Occipital lobe (tissue), 2 donors: ENCODE measurements around the gene LRRC15. TPM values are rescaled to one million over a fixed set of nuclear protein-coding genes. Genes with fewer than 3 reads are reported as not detected.

Experiments used
- DNase-seq: peaks from one replicate; lab custom pipeline; 2025; lab: John Stamatoyannopoulos, UW
- total RNA-seq: library from RNA; depleted of rRNA; stranded (reverse); fragments of >200 nt; gene quantifications from one replicate; pipeline ENCODE4 v1.2.3, GENCODE V29; 2014

LRRC15 gene
- total RNA-seq, 1 donor from 2014 or later, result not detected

DNA sequence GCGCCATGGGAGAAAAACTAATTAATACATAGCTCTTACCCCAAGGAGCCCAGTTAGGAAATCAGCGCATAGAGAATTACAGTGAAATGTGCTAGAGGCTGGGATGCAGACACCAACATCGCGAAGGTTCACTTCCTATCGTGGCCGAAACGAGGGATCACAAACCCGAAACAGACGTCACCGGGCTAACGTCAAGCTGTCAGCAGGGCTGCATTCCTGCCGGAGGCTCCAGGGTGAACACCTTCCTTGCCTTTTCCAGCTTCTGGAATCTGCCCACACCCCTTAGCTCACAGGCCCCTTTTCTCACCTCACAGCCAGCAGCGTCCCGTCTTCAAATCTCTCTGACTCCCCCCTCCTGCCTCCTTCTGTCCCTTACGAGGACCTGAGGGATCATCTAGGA, 16.5 kb upstream of the LRRC15 start:
- no peak for DNase-seq

DNA sequence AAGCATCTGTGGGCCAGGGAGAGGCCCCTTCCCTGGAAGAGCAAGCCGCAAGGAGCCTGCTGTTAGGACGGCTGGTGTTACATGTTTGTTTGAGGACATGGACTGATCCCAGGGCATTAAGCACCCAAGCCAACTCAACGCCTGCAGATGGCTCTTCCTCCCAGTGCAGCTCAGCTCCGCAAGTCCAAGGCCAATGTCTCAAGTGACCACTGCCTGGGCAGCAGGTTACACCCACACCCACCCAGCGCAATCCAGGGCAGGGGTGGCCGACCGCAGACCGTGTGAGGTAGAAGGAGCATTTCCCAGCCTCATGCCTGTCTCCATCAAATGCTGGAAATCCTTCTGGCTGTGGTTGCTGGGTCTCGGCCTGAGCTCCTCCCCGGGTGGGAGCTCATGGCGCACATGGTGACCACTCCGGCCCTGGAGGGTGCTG, 15.0 kb upstream of the LRRC15 start:
- DNase-seq, result no peak

DNA sequence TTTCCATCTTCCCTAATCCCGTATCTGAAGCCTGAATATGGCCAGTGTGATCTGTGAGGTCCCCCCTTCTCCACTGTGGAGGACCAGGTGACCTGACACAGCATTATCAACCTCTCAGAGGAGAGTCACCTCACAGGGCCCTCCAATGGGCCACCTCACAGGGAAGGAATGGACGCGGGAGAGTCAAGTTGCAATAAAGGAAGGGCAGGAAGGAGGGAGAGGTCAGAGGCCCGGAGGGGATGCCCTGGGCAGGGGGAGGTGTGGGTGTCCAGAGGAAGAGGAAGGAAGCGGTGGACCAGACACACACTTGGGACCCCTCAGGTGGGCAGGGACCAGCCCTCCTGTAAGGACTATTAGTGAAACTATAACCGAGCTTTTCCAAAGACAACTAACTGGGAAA, 14.6 kb upstream of the LRRC15 start:
- no peak for DNase-seq

DNA sequence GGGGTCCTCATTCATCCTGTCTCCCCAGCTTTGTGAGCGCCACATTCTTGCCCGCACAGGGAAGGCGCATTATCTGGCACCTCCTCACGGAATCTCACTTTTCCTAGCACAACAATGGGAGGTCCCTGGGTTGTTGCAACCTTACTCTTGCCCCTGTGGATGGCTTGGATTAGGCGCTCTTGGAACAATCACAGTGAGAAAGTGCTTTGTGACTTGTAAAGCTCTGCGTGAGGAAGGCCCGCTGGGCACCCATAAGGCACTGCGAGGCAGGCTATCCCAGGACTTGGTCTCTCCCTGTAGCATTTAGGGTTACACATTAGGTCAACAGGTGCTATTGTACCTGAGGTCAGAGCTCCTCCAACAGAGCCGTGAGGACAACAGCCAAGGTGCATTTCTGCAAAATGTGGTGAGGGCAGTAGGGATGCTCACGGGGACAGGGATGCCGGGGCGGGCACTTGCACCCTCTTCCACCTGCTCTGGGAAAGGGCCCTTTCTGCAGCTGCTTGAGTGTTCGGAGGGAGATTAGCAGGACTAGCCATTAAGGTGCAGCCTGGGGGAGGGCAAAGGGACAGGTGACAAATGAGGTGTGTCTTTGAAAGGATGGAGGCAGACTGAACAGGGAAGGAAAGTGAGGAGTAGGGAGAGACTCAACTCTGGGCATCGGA, 13.9 kb upstream of the LRRC15 start:
- DNase-seq, result no peak

DNA sequence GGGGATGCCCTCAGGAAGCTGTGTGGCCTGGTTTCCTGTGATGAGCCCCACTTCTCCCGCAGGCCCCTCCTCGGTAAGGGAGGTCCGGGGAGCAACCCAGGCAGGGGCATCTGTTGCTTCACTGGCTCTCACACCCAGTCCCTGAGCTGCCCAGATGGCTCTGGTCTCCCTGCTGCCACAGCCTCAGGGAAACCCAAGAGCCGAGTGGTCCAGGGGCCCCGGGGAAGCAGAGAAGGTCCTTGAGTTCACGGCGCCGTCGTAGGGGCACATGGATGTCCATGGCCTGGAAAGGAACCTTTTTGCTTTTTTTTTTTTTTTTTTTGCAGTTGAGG, 13.3 kb upstream of the LRRC15 start:
- DNase-seq, result no peak

DNA sequence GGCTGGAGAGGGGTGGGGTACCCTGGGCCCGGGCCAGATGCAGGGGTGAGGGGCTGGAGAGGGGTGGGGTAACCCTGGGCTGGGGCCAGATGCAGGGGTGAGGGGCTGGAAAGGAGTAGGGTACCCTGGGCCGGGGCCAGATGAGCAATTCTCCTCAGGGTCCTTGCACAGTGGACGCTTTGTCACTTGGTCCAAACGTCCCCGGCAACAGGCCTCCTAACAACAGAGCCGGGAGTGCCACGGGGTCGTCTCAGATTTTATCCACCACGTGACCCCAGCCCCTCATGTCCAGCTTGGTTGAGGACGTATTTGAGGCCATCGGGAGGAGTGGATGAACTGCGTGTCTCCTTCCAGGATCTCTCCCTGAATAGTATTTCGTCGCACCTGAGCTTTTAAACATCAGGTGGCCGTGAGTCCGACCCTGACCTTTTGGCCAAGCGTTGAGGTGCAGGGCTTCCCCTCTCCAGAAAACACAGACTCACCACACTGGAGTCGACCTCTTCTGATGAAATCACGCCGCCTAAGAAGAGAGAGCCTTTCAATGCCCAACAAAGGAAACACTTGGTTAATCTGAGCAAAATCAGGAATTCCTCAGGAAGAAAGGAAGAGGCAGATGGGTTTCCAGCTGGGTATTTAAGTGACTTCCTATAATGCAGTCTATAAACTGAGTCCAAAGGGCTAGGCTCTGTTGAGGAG, 12.8 kb upstream of the LRRC15 start:
- DNase-seq, result no peak

DNA sequence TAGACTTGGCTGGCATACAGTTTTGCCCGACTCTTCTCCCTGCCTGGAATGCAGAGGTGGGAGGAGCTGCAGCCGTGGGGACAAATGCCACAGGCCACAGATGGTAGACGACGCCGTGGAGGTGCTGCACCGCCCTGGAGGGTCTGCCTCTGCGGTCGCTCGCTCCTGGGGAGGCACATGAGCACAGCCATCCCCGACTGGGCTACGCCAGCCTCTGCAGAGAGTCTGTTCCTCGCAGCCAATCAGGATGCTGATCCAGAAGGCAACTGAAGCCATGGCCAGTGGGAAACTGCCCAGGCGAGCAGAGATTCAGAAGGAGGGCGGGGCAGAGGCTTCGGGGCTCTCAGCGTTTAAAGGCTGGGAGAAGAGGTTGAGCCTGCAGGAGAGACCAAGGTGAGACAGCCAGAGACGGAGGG, 11.9 kb upstream of the LRRC15 start:
- DNase-seq, result no peak

DNA sequence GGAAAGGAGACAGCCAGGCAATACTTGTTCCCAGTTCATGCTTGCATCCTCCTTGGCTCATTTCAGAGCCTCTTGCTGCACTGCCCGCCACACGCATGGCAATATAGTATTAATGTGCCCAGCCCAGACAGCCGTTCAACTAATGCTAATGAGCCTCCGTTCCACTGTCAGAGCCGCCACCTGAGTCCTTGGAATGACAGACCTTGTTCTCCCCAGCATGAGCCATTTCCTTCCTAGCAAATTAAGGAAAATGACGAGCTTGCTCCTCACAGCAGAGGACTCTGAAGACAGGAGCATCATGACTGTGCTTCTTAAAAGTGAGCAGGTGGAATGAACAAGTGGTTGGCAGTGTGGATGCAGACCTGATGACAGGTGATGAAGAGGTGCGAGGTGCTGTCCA, 10.8 kb upstream of the LRRC15 start:
- DNase-seq, result no peak

DNA sequence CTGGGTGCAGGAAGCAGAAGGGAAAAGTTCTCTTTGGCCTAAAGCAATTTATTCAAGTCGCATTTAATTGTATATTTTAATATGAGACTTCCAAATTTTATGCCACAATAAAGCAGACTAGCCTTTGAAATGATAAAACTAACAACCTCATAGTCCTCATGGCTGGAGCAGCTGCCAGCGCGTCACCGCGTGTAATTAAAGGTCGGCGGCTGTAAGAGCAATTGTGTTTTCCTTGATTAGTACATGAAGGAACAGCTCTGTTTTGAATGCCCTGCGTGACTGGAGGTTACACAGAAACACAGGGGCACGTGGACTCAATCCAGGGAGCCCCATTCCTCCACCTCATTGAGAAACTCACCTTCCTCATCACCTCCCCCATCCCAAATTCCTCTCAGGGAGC, 10.1 kb upstream of the LRRC15 start:
- no peak for DNase-seq

DNA sequence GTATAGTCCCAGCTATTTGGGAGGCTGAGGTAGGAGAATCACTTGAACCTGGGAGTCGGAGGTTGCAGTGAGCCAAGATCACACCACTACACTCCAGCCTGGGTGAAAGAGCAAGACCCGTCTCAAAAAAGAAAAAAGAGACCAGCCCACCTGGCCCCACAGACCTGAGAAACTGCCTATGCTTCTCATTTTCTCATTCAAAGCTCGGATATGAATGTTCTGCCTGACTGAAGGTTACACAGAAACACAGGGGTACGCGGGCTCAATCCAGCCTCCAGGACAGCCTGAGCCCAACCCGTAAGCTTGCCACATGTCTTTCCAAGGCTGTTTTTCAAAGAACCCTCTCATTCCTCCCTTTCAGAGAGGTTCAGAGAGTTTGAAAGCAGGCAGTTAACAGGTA, 9.7 kb upstream of the LRRC15 start:
- no peak for DNase-seq

DNA sequence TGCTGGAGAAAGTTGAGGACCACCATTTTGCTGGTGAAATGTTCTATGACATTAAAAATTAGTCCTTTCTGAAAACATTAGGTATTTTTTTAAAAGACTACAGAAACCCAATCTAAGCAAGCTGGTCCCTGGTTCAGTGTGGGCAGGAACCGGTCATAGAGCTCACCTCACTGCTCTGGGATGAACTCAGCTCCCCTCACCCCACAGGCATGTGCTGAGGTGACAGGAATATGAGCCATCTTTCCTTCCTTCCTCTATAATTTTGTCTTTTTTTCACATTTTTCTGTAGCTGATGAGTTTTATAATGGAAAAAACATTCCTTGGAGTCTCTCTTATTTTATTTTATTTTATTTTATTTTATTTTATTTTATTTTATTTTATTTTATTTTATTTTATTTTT, 8.2 kb upstream of the LRRC15 start:
- DNase-seq, result no peak

DNA sequence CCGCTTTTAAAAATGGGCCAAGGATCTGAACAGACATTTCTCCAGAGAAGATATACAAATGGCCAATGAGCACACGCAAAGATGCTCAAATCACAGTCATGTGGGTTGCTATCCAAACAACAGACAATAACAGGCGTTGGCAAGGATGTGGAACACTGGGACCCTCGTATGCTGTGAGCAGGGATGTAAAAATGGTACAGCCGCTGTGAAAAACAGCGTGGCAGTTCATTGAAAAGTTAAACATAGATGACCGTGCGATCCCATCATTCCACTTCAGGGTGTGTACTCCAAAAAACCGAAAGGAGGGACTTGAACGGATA, 6.7 kb upstream of the LRRC15 start:
- DNase-seq, result no peak

DNA sequence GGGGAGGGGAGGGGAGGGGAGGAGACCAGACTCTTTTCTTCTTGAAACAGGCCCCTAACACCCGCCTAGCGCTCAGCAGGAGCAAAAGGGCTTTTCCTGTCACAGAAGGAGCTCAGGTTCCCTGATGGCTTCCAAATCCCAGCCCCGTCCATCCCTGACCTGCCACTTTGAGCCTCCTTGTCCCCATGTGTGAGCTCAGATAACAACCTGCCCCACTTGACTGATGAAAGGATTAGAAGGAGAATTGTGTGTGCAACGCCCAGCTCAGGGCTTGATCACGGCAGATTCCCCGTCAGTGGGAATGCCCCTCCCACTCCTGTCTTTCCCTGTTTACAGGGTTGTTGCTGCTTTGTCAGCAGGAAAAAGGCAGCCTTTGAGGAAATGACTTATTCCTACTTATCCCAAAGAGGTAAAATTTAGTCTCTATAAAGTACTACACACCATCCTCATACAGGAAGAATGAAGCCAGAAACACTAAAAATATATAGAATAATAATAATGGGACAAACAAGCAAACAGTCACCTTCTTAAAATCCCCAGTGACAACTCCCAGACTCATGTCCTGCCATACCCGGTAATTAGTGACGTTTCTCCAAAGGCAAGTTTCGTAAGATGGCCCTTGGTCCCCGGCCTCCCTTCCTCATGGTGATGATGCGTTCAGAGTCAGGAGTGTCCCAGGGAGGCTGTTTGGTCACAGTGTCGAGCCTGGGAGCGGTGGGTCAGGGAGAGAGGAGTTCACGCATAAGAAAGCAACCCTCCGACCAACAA, 6.1 kb upstream of the LRRC15 start:
- no peak for DNase-seq

DNA sequence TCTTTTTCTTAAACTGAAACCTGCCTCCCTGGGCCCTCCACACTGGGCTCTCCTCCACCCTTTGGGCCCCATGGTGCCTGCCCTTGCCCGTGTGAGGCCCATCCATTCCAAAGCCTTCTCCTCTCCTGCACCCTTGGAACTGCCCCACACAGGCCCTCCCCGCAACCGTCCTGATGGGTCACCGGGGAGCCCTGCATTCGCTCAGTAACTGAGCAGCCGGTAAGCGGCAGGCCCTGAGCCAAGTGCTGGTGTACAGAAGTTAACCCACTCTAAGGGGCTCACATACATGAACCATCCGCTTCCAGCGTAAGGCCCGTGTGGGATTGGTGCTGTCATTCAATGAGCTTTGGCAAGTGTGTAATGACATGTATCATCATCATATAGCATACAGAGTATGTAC, 5.4 kb upstream of the LRRC15 start:
- DNase-seq, result no peak

DNA sequence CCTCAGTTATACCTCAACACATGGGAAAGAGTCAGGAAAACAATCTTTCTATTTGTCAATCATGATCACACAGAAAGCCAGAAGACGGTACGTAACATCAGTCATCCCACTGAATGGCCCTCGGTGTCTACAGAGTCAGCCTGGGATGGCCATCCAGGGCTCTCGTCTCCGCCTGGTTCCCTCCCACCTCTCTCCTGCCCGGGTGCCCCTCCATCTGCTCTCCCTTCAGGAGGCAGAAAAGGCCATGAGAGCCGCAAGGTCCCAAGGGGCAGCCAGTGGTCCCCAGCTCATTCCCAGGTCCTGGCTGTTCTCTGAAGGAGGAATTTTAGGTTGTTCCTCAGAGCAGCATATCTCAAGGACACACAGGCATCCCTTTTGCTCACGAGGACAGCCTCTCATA, 4.4 kb upstream of the LRRC15 start:
- no peak for DNase-seq

DNA sequence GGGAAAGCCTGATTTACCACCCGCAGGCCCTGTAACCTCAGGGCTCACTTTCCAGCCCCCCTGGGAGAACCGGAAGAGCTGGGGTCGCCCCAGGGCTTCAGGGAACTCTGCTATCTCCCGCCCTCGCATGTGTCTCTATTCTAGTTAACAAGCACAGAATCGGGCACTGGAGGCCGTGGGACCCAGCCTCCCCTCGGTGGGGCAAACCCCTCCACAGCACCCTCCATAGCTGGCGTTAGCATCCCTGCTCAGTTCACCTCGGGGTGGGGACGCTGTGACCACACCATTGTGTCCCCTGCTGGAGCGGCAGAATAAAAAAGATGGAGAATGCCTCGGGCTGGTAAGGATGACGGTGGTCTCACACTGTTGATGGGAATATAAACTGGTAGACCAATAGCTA, 3.5 kb upstream of the LRRC15 start:
- DNase-seq, result no peak

DNA sequence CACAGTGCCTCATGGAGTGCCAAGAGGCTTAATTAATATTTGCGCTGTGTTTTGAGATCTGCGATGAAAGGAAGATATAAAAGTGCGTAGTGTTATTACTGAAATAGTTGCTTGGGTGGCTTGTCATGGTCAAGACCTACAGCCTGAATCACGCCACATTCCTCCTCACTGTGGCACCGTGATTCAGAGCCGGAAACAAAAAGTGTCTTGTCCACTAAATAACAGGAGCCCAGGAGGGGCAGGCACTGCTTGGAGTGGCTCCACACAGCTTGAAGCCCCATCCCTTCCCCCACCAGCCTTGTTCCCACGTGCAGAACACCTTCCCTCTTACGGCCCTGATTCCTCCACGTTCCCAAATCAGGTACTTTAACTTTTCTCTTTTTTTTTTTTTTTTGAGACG, 1.2 kb upstream of the LRRC15 start:
- DNase-seq, result no peak

DNA sequence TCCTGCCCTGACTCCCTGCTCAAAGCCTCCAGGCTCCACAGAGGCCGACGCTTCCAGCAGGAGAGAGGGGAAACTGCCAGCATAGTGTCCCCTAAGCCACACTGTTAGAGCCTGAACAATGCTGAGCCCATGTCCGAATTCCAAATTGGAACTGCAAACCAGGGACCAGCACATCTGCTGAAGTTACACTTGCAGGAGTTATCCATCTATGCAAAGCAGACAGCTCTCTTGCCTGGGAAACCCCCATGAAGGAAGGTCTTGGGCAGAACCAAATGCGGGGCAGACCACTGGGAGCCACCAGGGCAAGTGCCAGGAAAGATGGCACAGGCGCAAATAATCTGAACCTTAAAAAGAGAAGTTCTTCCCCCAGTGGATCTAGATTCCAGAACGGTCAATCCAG, 625 bp downstream of the LRRC15 start:
- no peak for DNase-seq

DNA sequence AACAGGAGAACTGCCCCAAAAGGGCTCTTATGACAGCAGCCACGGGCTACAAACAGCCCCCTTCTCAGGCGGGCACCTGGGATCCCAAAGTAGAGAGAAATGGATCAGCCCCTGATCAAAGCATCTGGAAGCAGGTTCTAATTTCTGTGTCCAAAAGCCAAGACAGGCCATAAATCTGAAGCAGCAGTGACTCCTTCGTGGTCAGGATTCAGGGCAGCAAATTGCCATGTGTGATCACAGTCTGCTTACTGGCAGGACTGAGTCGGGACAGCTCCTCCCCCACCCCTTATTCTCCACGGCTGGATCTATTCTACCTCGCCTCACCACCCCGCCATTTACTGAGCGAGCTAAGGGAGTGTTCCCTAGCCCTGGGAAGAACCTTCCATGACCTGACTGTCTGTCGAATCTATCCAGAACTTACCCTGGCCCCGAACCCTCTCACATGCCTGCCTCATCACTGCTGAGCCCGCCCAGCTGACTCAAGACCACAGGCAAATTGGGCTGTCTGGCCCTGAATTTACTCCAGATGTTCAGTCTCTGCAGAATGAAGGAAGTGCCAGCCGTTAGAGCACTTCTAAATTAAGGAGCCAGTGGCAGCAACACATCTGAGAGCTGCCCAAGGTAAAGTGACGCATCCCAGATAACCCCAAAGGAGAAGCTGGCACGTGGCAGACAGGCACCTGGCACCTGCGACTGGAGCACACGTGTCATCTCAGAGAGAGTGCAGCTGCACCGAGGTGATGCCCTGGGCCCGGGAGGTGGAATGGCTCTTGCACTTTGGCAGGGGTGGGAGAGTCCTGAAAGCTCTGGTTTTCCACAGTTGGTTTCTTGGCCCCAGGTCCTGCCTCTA, 1.3 kb downstream of the LRRC15 start:
- no peak for DNase-seq

DNA sequence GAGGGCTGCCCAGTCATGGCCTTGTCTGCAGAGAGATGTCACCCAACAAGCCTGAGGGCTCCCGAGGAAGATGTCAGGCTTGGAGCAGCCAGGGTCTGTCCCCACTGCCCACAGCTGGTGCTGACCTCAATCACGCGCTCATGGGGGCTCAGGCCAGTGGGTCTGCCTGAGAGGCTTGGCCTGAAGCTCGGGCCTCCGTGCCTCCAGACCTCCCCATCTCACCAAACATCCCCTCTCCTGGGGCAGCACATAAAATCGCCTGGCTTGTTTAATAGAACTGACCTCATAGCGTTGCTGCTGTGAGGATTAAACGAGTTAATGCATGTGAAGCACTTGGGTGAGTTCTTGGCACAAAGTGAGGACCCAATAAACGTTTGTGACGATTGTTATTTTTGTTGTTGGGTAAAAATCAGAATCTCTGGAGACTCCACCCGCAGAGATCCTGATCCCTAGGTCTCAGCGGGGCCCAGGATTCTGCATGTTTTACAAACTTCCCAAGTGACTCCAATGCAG, 3.5 kb downstream of the LRRC15 start:
- DNase-seq, result no peak

DNA sequence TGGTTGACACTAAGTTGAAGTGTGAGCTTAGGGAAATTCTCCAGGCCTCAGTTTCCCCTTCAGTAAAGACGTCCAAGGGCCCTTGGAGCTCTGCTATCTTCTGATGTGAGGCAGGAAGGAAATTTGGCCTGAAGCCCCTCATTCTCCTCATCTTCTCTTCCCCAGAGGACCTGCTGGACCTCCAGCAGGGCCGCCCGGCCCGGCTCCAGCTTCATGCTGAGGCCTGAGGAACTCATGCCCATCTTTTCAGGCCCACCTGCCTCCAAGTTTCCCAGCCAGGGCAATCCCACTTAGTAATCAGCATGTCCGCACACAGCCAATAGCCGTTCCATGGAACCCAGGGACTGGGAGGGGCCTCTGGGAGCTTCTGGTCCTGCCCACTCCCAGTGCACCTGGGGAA, 4.0 kb downstream of the LRRC15 start:
- DNase-seq, result no peak
